Panc1 (cell line): Measurements from ENCODE around the gene LRRC8E.

ENCODE experiments used
- POLR2AphosphoS5 ChIP-seq: IDR thresholded peaks from 2 replicates; pipeline ENCODE4 v1.6.1; 2012; ENCODE audit warnings: mild to moderate bottlenecking, low read depth, low read length, moderate library complexity
- TCF7L2 ChIP-seq: IDR thresholded peaks from 2 replicates; pipeline ENCODE4 v1.6.1; 2011; ENCODE audit warnings: mild to moderate bottlenecking, low read depth, low read length, inconsistent platforms
- TF ChIP-seq, protein P1 (sequence below): fragments of 450-650 bp; IDR thresholded peaks from 2 replicates; pipeline ENCODE4 v1.5.1; 2017; ENCODE audit warnings: mild to moderate bottlenecking
- TF ChIP-seq, protein P2 (sequence below), 2 experiments: IDR thresholded peaks; 2 replicates each; pipeline ENCODE4 v1.6.1; 2011 to 2012; ENCODE audit warnings: low read depth in 2 of 2, control low read depth in 1 of 2, low read length in 1 of 2, mild to moderate bottlenecking in 1 of 2, moderate library complexity in 1 of 2; ENCODE audit not compliant: insufficient read depth in 1 of 2

DNA sequence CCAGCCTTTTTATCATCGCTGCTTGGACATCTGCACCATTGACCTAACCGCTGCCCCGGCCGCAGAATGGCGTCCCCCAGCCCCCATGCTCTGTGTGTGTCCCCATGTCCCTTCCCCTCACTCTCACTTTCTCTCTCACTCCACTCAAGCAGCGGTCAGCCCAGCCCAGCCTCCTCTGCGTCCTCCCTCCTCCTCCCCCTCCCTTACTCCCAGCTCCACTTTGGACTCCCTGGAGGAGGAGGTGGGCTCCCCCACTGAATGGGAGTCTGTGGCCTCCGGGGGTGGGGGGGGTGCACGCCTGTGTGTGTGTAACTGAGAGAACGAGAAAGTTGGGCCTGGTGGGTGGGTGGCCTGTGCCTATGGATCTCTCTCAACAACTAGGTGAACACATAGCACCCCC is 17.5 kb downstream of the LRRC8E start:
- TF ChIP-seq, protein P1, sequence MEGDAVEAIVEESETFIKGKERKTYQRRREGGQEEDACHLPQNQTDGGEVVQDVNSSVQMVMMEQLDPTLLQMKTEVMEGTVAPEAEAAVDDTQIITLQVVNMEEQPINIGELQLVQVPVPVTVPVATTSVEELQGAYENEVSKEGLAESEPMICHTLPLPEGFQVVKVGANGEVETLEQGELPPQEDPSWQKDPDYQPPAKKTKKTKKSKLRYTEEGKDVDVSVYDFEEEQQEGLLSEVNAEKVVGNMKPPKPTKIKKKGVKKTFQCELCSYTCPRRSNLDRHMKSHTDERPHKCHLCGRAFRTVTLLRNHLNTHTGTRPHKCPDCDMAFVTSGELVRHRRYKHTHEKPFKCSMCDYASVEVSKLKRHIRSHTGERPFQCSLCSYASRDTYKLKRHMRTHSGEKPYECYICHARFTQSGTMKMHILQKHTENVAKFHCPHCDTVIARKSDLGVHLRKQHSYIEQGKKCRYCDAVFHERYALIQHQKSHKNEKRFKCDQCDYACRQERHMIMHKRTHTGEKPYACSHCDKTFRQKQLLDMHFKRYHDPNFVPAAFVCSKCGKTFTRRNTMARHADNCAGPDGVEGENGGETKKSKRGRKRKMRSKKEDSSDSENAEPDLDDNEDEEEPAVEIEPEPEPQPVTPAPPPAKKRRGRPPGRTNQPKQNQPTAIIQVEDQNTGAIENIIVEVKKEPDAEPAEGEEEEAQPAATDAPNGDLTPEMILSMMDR, result no peak
- no peak for TF ChIP-seq POLR2AphosphoS5
- TF ChIP-seq, protein P2, sequence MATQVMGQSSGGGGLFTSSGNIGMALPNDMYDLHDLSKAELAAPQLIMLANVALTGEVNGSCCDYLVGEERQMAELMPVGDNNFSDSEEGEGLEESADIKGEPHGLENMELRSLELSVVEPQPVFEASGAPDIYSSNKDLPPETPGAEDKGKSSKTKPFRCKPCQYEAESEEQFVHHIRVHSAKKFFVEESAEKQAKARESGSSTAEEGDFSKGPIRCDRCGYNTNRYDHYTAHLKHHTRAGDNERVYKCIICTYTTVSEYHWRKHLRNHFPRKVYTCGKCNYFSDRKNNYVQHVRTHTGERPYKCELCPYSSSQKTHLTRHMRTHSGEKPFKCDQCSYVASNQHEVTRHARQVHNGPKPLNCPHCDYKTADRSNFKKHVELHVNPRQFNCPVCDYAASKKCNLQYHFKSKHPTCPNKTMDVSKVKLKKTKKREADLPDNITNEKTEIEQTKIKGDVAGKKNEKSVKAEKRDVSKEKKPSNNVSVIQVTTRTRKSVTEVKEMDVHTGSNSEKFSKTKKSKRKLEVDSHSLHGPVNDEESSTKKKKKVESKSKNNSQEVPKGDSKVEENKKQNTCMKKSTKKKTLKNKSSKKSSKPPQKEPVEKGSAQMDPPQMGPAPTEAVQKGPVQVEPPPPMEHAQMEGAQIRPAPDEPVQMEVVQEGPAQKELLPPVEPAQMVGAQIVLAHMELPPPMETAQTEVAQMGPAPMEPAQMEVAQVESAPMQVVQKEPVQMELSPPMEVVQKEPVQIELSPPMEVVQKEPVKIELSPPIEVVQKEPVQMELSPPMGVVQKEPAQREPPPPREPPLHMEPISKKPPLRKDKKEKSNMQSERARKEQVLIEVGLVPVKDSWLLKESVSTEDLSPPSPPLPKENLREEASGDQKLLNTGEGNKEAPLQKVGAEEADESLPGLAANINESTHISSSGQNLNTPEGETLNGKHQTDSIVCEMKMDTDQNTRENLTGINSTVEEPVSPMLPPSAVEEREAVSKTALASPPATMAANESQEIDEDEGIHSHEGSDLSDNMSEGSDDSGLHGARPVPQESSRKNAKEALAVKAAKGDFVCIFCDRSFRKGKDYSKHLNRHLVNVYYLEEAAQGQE (IDR thresholded peaks at IDR 0.05; ENCODE audit: insufficient read depth in 1 of 2, low read depth in 2 of 2, low read length in 1 of 2), result no peak
- TF ChIP-seq TCF7L2, result no peak
